Measurements from ENCODE around the gene PPP2R2C.

- no peak for TF ChIP-seq CTCF (IDR thresholded peaks at IDR 0.05)
- TF ChIP-seq POLR2A (IDR thresholded peaks at IDR 0.05): no peak
Measured at GRCh38 chr4:6394671-6395081, 77.7 kb downstream of the PPP2R2C start.
